H9 (cell line): ENCODE data around the gene VPS51. TPM values are rescaled to one million over a fixed set of nuclear protein-coding genes. Genes with fewer than 3 reads are reported as not detected.

ENCODE experiments used
- DNase-seq: peaks from one replicate; pipeline ENCODE4 v3.0.0-alpha.2; 2017
- H2AFZ ChIP-seq: one replicate; pipeline ENCODE4 v1.6.1; 2013; ENCODE audit warnings: mild to moderate bottlenecking, low read length, control low read depth, moderate library complexity
- H2AK5ac ChIP-seq: 2 replicates; pipeline ENCODE4 v1.6.1; 2013; ENCODE audit warnings: low read length, control low read depth, mixed read lengths; ENCODE audit not compliant: insufficient read length
- H2BK120ac ChIP-seq: one replicate; pipeline ENCODE4 v1.6.1; 2013; ENCODE audit warnings: low read depth, mild to moderate bottlenecking, low read length, control low read depth, inconsistent platforms; ENCODE audit not compliant: poor library complexity, severe bottlenecking
- H2BK12ac ChIP-seq: 2 replicates; pipeline ENCODE4 v1.6.1; 2013; ENCODE audit warnings: low read length, control low read depth, mixed read lengths, low read depth; ENCODE audit not compliant: insufficient read length
- H2BK15ac ChIP-seq: 2 replicates; pipeline ENCODE4 v1.6.1; 2013; ENCODE audit warnings: low read depth, low read length, control low read depth
- H2BK20ac ChIP-seq: one replicate; pipeline ENCODE4 v1.6.1; 2013; ENCODE audit warnings: low read depth, mild to moderate bottlenecking, low read length, control low read depth, inconsistent platforms; ENCODE audit not compliant: poor library complexity, severe bottlenecking
- H2BK5ac ChIP-seq: 2 replicates; pipeline ENCODE4 v1.6.1; 2013; ENCODE audit warnings: low read length, control low read depth, mixed read lengths; ENCODE audit not compliant: insufficient read length
- H3K14ac ChIP-seq: 2 replicates; pipeline ENCODE4 v1.6.1; 2013; ENCODE audit warnings: low read length, control low read depth; ENCODE audit not compliant: insufficient read depth
- H3K18ac ChIP-seq: 2 replicates; pipeline ENCODE4 v1.6.1; 2013; ENCODE audit warnings: low read depth, mild to moderate bottlenecking, mixed read lengths, low read length, control low read depth; ENCODE audit not compliant: insufficient read length
- H3K23ac ChIP-seq: 2 replicates; pipeline ENCODE4 v1.6.1; 2013; ENCODE audit warnings: low read length, control low read depth, mixed read lengths, low read depth; ENCODE audit not compliant: insufficient read length
- H3K23me2 ChIP-seq: 2 replicates; pipeline ENCODE4 v1.6.1; 2013; ENCODE audit warnings: low read depth, mild to moderate bottlenecking, mixed read lengths, low read length, control low read depth; ENCODE audit not compliant: insufficient read length, poor library complexity, severe bottlenecking
- H3K27ac ChIP-seq: 2 replicates; pipeline ENCODE4 v1.5.1; 2013; ENCODE audit warnings: low read length, control low read depth, mixed read lengths, low read depth; ENCODE audit not compliant: insufficient read length
- H3K27me3 ChIP-seq: 2 replicates; pipeline ENCODE4 v1.6.1; 2013; ENCODE audit warnings: low read length, control low read depth, inconsistent platforms; ENCODE audit not compliant: insufficient read depth
- H3K4ac ChIP-seq: 2 replicates; pipeline ENCODE4 v1.6.1; 2013; ENCODE audit warnings: low read depth, mild to moderate bottlenecking, control low read depth, inconsistent platforms, low read length, moderate library complexity
- H3K4me1 ChIP-seq: 2 replicates; pipeline ENCODE4 v1.6.1; 2013; ENCODE audit warnings: low read length, control low read depth, inconsistent platforms; ENCODE audit not compliant: insufficient read depth
- H3K4me2 ChIP-seq: 2 replicates; pipeline ENCODE4 v1.6.1; 2013; ENCODE audit warnings: low read length, control low read depth, mixed read lengths; ENCODE audit not compliant: insufficient read length, insufficient read depth
- H3K56ac ChIP-seq: 2 replicates; pipeline ENCODE4 v1.6.1; 2013; ENCODE audit warnings: low read depth, mild to moderate bottlenecking, mixed read lengths, low read length, control low read depth; ENCODE audit not compliant: insufficient read length
- H3K79me1 ChIP-seq: 2 replicates; pipeline ENCODE4 v1.6.1; 2013; ENCODE audit warnings: low read depth, mild to moderate bottlenecking, moderate library complexity, low read length, control low read depth, inconsistent platforms; ENCODE audit not compliant: insufficient read depth, poor library complexity, severe bottlenecking
- H3K79me2 ChIP-seq: 2 replicates; pipeline ENCODE4 v1.6.1; 2013; ENCODE audit warnings: low read length, control low read depth, inconsistent platforms; ENCODE audit not compliant: insufficient read depth
- H3K9ac ChIP-seq: 2 replicates; pipeline ENCODE4 v1.6.1; 2013; ENCODE audit warnings: low read length, control low read depth, mixed read lengths; ENCODE audit not compliant: insufficient read length; ENCODE audit errors: extremely low read depth
- H3K9me3 ChIP-seq: one replicate; pipeline ENCODE4 v1.6.1; 2013; ENCODE audit warnings: low read depth, low read length, inconsistent platforms; ENCODE audit not compliant: control insufficient read depth
- H3T11ph ChIP-seq: one replicate; pipeline ENCODE4 v1.6.1; 2013; ENCODE audit warnings: mild to moderate bottlenecking, low read length, control low read depth, inconsistent platforms
- H4K20me1 ChIP-seq: one replicate; pipeline ENCODE4 v1.6.1; 2013; ENCODE audit not compliant: control insufficient read depth, insufficient read length, insufficient read depth
- H4K5ac ChIP-seq: 2 replicates; pipeline ENCODE4 v1.6.1; 2013; ENCODE audit warnings: low read depth, mild to moderate bottlenecking, mixed read lengths, low read length, control low read depth; ENCODE audit not compliant: insufficient read length
- H4K8ac ChIP-seq: replicated peaks from 2 replicates; pipeline ENCODE4 v1.6.1; 2013; ENCODE audit warnings: low read length, control low read depth, mixed read lengths, low read depth; ENCODE audit not compliant: insufficient read length
- H4K91ac ChIP-seq: 2 replicates; pipeline ENCODE4 v1.6.1; 2013; ENCODE audit warnings: low read depth, mild to moderate bottlenecking, moderate library complexity, mixed read lengths, low read length, control low read depth; ENCODE audit not compliant: insufficient read length
- H3K27ac Mint-ChIP-seq, 3 experiments: 2 replicates in 2 of 3; 3 replicates in 1 of 3; pipeline ENCODE4 v1.8.0; 2020 to 2021; ENCODE audit warnings: mixed read lengths in 3 of 3, mild to moderate bottlenecking in 1 of 3, moderate library complexity in 1 of 3
- H3K27me3 Mint-ChIP-seq: 2 replicates; pipeline ENCODE4 v1.8.0; 2021; ENCODE audit warnings: low read depth, mild to moderate bottlenecking, moderate library complexity, mixed read lengths
- H3K36me3 Mint-ChIP-seq, 3 experiments: 2 replicates in 2 of 3; 3 replicates in 1 of 3; pipeline ENCODE4 v1.8.0; 2020 to 2021; ENCODE audit warnings: low read depth in 3 of 3, mixed read lengths in 3 of 3; ENCODE audit not compliant: insufficient read depth in 1 of 3
- H3K4me1 Mint-ChIP-seq, 2 experiments: 2 replicates each; pipeline ENCODE4 v1.8.0; 2020; ENCODE audit warnings: mixed read lengths in 2 of 2
- H3K4me3 Mint-ChIP-seq, 2 experiments: 2 replicates in 1 of 2; 3 replicates in 1 of 2; pipeline ENCODE4 v1.8.0; 2020 to 2021; ENCODE audit warnings: mild to moderate bottlenecking in 2 of 2, mixed read lengths in 2 of 2, moderate library complexity in 1 of 2
- H3K9me3 Mint-ChIP-seq, 2 experiments: 2 replicates in 1 of 2; 3 replicates in 1 of 2; pipeline ENCODE4 v1.8.0; 2020; ENCODE audit warnings: mild to moderate bottlenecking in 2 of 2, mixed read lengths in 2 of 2, moderate library complexity in 1 of 2
- WGBS: extraction: QIAGEN DNeasy Blood & Tissue Kit; methylation state at CpG from one replicate; pipeline ENCODE4 v1.1.7; 2013; ENCODE audit warnings: missing lambda C conversion rate, low lambda C conversion rate, mixed read lengths; ENCODE audit not compliant: insufficient read length; ENCODE audit errors: extremely low coverage; 5-methylcytosine and 5-hydroxymethylcytosine counted together
- total RNA-seq: library from RNA; stranded (reverse); gene quantifications from 2 replicates; pipeline ENCODE4 v1.2.1, GENCODE V29; 2021
- TF ChIP-seq, protein P1 (sequence below): fragments of 200-600 bp; sonication (generic); conservative IDR thresholded peaks from 3 replicates; pipeline ENCODE4 v1.8.0; 2021; ENCODE audit warnings: antibody characterized with exemption, mild to moderate bottlenecking

Gene VPS51
- total RNA-seq, 1 experiment from 2014 or later = 94.7 TPM

DNA sequence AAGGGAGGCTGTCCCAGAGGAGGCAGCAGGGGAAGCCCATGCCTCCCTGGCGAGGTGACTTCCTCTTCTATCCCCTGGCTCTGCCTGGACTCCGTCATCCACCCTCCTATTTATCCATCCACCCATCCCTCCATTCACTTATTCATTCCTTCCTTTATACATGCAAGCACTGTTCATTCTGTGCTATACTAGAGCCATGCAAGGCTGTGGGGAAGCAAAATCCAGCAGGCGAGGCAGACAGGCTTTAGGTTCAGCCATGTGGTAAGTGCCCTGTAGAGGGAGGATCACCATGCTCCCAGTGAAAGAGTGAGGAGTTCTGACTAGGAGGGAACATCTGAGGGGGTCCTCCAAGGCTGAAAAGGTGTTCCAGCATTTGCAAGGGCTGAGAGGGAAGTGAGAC lies 36.5 kb upstream of the VPS51 start:
- H2BK20ac ChIP-seq = no peak overlapping the region
- no CpG with 5 or more reads among the region's 3 CpGs for WGBS

More for the DNA sequence above, 36.5 kb upstream of the VPS51 start:
- Histone ChIP-seq H2AK5ac (no peak overlapping the region), H4K20me1 (no peaks in the 10 kb centered on the region), H3K9me3 (no peaks in the 10 kb centered on the region), H3T11ph (no peak overlapping the region), H3K27me3 (no peaks in the 10 kb centered on the region), H3K56ac (no peak overlapping the region), H2BK5ac (no peak overlapping the region), H3K4me2 (no peak overlapping the region), H3K9ac (no peak overlapping the region), H2BK15ac (no peak overlapping the region), H2BK12ac (no peak overlapping the region), H3K18ac (no peak overlapping the region), H3K79me1 (no peaks in the 10 kb centered on the region), H3K14ac (no peak overlapping the region), H3K4me1 (no peaks in the 10 kb centered on the region), H2AFZ (no peak overlapping the region), H4K8ac (no peak overlapping the region), H3K79me2 (no peaks in the 10 kb centered on the region), H3K23me2 (no peaks in the 10 kb centered on the region), H4K5ac (no peak overlapping the region), H2BK120ac (no peak overlapping the region), H4K91ac (no peak overlapping the region), H3K23ac (no peak overlapping the region), H3K27ac (no peak overlapping the region), H3K4ac (no peak overlapping the region)
- Mint-ChIP-seq H3K9me3 (no peaks in the 10 kb centered on the region), H3K27ac (peak overlapping the region in 1 of 3 experiments; percentile 44; a peak in 1 of 7 replicates), H3K36me3 (no peaks in the 10 kb centered on the region), H3K4me1 (peaks cover 4% of the 10 kb centered on the region in 2 experiments), H3K27me3 (peaks cover 8% of the 10 kb centered on the region), H3K4me3 (no peak overlapping the region)
- no peak for DNase-seq
- TF ChIP-seq, protein P1, sequence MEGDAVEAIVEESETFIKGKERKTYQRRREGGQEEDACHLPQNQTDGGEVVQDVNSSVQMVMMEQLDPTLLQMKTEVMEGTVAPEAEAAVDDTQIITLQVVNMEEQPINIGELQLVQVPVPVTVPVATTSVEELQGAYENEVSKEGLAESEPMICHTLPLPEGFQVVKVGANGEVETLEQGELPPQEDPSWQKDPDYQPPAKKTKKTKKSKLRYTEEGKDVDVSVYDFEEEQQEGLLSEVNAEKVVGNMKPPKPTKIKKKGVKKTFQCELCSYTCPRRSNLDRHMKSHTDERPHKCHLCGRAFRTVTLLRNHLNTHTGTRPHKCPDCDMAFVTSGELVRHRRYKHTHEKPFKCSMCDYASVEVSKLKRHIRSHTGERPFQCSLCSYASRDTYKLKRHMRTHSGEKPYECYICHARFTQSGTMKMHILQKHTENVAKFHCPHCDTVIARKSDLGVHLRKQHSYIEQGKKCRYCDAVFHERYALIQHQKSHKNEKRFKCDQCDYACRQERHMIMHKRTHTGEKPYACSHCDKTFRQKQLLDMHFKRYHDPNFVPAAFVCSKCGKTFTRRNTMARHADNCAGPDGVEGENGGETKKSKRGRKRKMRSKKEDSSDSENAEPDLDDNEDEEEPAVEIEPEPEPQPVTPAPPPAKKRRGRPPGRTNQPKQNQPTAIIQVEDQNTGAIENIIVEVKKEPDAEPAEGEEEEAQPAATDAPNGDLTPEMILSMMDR = no peak
